Measurements from ENCODE around the gene ZBTB34.
"Not testable (repeated sequence)": the region's sequence is repeated elsewhere in the genome, so short reads cannot be mapped to it uniquely, and the experiment has no call there.

The ZBTB34 gene

GRCh38 chr9:126822278-126822677, 38.2 kb upstream of the ZBTB34 start:
- H3K27ac ChIP-seq = peak overlapping the region; percentile 17; the same call in 1 of the 2 replicates
- POLR2A ChIA-PET (ENCODE audit: low non-redundant PET) = interaction anchor here (0.6 to 0.7 kb wide), 3 partner anchors 16 to 766 kb away, joined by 4 to 7 read pairs (median 4); partner anchors contain the start of gene SLC2A8

GRCh38 chr9:126822873-126823272, 37.6 kb upstream of the ZBTB34 start:
- no peak overlapping the region; the same call in 1 of the 2 replicates for H3K27ac ChIP-seq
- CTCF ChIA-PET = no interaction called here
- DNase-seq (ENCODE audit: low spot score) = no peak
- TF ChIP-seq, protein P1, sequence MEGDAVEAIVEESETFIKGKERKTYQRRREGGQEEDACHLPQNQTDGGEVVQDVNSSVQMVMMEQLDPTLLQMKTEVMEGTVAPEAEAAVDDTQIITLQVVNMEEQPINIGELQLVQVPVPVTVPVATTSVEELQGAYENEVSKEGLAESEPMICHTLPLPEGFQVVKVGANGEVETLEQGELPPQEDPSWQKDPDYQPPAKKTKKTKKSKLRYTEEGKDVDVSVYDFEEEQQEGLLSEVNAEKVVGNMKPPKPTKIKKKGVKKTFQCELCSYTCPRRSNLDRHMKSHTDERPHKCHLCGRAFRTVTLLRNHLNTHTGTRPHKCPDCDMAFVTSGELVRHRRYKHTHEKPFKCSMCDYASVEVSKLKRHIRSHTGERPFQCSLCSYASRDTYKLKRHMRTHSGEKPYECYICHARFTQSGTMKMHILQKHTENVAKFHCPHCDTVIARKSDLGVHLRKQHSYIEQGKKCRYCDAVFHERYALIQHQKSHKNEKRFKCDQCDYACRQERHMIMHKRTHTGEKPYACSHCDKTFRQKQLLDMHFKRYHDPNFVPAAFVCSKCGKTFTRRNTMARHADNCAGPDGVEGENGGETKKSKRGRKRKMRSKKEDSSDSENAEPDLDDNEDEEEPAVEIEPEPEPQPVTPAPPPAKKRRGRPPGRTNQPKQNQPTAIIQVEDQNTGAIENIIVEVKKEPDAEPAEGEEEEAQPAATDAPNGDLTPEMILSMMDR (conservative IDR thresholded peaks at IDR 0.05; ENCODE audit: low read depth) = no peak
- POLR2A ChIA-PET (ENCODE audit: low non-redundant PET) = no interaction called here

More at GRCh38 chr9:126822278-126822677, 38.2 kb upstream of the ZBTB34 start:
- no peak for DNase-seq (ENCODE audit: low spot score)
- TF ChIP-seq, protein P1 (conservative IDR thresholded peaks at IDR 0.05; ENCODE audit: low read depth) = no peak
- CTCF ChIA-PET = interaction anchor here (0.7 kb wide), 1 partner anchor 348 kb away, joined by 4 read pairs; no protein-coding TSS in a partner anchor

DNA sequence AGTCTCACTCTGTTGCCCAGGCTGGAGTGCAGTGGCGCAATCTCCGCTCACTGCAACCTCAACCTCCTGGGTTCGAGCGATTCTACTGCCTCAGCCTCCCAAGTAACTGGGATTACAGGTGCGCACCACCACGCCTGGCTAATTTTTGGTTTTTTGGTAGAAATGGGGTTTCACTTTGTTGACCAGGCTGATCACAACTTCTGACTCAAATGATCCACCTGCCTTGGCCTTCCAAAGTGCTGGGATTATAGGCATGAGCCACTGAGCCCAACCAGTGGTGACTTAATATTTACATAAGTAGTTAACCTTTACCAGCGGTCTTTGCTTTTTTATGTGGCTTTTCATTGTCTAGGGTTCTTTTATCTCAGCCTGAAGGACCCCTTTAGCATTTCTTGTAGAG, 36.4 kb upstream of the ZBTB34 start:
- CTCF ChIA-PET; DNase-seq (ENCODE audit: low spot score); POLR2A ChIA-PET (ENCODE audit: low non-redundant PET): not testable (repeated sequence)

GRCh38 chr9:126827227-126827626, 33.2 kb upstream of the ZBTB34 start:
- no peak overlapping the region for H3K27ac ChIP-seq
- DNase-seq (ENCODE audit: low spot score) = no peak
- ChIA-PET POLR2A (ENCODE audit: low non-redundant PET) (no interaction called here), CTCF (interaction anchor here (0.6 to 0.9 kb wide), 2 partner anchors 42 to 121 kb away, joined by 3 to 4 read pairs; no protein-coding TSS in a partner anchor)
- TF ChIP-seq, protein P1 (conservative IDR thresholded peaks at IDR 0.05; ENCODE audit: low read depth) = no peak

More for the DNA sequence above, 36.4 kb upstream of the ZBTB34 start:
- not testable (repeated sequence) for H3K27ac ChIP-seq

- no peak overlapping the region for H3K27ac ChIP-seq
- ChIA-PET POLR2A (ENCODE audit: low non-redundant PET) (no interaction called here), CTCF (interaction anchor here (0.7 to 0.8 kb wide), 2 partner anchors 12 to 15 kb away, joined by 4 to 7 read pairs; no protein-coding TSS in a partner anchor)
- no peak for DNase-seq (ENCODE audit: low spot score)
- TF ChIP-seq, protein P1 (conservative IDR thresholded peaks at IDR 0.05; ENCODE audit: low read depth) = no peak
Observed at GRCh38 chr9:126829035-126829434, 31.4 kb upstream of the ZBTB34 start.

- CTCF ChIA-PET = interaction anchor here (0.7 kb wide), 1 partner anchor 305 kb away, joined by 4 read pairs; no protein-coding TSS in a partner anchor
- no peak overlapping the region for H3K27ac ChIP-seq
- no peak for DNase-seq (ENCODE audit: low spot score)
- TF ChIP-seq, protein P1 (conservative IDR thresholded peaks at IDR 0.05; ENCODE audit: low read depth) = no peak
- POLR2A ChIA-PET (ENCODE audit: low non-redundant PET) = no interaction called here
Observed at GRCh38 chr9:126830827-126831226, 29.6 kb upstream of the ZBTB34 start.

- TF ChIP-seq, protein P1 (conservative IDR thresholded peaks at IDR 0.05; ENCODE audit: low read depth) = no peak
- DNase-seq (ENCODE audit: low spot score) = no peak
- ChIA-PET CTCF (no interaction called here), POLR2A (ENCODE audit: low non-redundant PET) (no interaction called here)
- H3K27ac ChIP-seq = no peak overlapping the region
Observed at GRCh38 chr9:126832440-126832839, 28.0 kb upstream of the ZBTB34 start.

Measured in RWPE1 (cell line).